Measurements from ENCODE around the gene CHRNA10.

CHRNA10 gene

DNA sequence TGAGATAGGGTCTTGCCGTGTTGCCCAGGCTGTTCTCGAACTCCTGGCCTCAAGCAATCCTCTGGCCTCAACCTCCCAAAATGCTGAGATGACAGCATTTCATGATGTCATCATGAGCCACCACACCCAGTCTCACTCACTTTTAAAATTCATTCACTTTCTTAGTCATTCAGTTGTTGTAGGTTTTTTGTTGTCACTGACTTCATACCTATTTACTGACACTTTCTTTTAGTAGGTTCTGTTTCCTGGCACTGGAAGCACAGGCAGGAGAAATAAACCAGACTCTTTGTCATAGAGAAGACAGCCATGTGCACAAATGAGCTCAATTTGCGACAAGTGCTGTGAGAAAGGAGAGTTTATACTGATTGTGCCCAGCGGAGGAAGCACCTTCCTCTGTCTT lies 39.9 kb downstream of the CHRNA10 start:
- no peak for DNase-seq (ENCODE audit: low spot score)

GRCh38 chr11:3627291-3627690 lies 43.9 kb downstream of the CHRNA10 start:
- no peak for DNase-seq (ENCODE audit: low spot score)

- no peak for DNase-seq (ENCODE audit: low spot score)
Measured at GRCh38 chr11:3626250-3626960, 44.8 kb downstream of the CHRNA10 start.

DNA sequence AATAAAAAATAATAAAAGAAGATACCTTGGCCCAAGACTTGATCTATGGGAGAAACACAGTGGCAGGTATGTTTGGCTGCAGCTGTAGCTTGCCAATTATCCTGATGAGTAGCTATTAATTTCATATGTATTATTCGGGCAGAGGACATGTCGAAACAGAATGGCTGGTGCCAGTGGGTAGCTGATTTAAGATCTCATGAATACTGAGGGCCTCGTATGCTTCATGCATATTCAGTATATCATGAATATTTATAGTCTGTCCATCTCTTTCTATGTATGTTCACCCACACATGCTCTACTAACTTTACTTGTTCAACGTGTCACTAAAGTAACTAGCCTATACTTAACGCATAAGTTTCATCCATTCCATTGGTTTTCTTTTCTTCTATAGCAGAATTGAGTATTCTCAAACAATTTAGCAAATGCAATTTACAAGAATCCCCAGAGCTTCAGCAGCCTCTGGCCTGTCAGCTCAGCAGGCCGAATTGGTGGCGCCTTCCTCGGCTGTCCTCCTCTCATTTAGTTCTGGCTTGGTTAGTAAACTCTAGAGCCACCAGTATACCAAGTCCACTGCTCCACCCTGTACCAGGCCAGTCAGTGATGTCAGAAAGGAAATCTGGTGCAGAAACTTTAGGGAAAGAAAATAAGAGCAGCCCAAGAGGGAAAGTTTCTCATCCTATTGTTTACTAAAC lies 47.3 kb downstream of the CHRNA10 start:
- no peak for DNase-seq (ENCODE audit: low spot score)

DNA sequence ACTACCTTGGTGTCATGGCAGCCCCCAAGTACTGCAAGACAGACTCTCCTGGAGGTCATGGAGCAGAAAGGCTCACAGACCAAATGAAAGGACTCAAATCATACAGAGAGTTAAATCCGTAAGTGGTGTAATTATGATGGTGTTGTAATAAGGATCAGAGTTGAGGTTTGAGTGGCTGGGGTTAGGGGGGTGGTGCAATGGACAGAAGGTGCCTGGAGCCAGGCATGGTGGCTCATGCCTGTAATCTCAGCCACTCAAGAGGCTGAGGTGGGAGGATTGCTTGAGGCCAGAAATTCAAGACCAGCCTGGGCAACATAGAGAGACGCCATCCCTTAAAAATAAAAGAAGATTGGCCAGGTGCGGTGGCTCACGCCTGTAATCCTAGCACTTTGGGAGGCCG lies 48.1 kb downstream of the CHRNA10 start:
- no peak for DNase-seq (ENCODE audit: low spot score)

DNA sequence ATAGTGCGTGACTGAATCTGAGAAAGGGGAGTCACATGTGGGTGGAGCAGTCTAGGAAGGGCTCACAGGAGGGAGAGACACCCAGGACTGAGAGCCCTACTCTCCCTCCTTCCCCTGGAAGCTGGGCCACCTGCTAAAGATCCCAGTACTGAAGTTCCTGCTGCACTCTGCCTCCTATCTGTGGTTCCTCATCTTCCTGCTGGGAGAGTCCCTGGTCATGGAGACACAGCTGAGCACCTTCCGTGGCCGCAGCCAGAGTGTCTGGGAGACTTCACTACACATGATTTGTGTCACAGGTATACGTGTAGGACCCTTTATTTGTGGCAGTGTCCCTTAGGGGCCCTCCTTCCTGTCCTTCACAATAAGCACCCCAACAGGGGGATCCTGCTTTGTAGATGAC lies 48.7 kb downstream of the CHRNA10 start:
- DNase-seq (ENCODE audit: low spot score): no peak

GRCh38 chr11:3617990-3618389 lies 53.2 kb downstream of the CHRNA10 start:
- no peak for DNase-seq (ENCODE audit: low spot score)

- no peak for DNase-seq (ENCODE audit: low spot score)
Measured at GRCh38 chr11:3616721-3617460, 54.3 kb downstream of the CHRNA10 start.

- DNase-seq (ENCODE audit: low spot score): no peak
Measured at GRCh38 chr11:3615998-3616397, 55.2 kb downstream of the CHRNA10 start.

All from hematopoietic multipotent progenitor cell treated with erythropoietin and hydrocortisone succinate and interleukin-3 and kit ligand, for 15 days (in vitro differentiated cells).